ENCODE measurements around the gene IL13RA2.

The IL13RA2 gene

GRCh38 chrX:114999906-115000305 is 17.5 kb downstream of the IL13RA2 start:
- no peaks in the 10 kb centered on the region for H3K79me2 ChIP-seq (ENCODE audit: insufficient read depth, low read length)
- no peak overlapping the region for H3K9ac ChIP-seq (ENCODE audit: low read depth, low read length, poor library complexity, severe bottlenecking)
- H3K9me3 ChIP-seq (ENCODE audit: insufficient read depth, low read depth, low read length): no peaks in the 10 kb centered on the region
- H3K4me3 ChIP-seq (ENCODE audit: low read length, poor library complexity, severe bottlenecking): no peak overlapping the region
- H2AFZ ChIP-seq (ENCODE audit: low read length): no peak overlapping the region
- no peak overlapping the region for H3K4me2 ChIP-seq (ENCODE audit: low read depth, low read length, poor library complexity, severe bottlenecking)
- TF ChIP-seq CTCF (conservative IDR thresholded peaks at IDR 0.05; ENCODE audit: low read length): no peak
- TF ChIP-seq EZH2phosphoT487 (IDR thresholded peaks at IDR 0.05; ENCODE audit: borderline replicate concordance): no peak
- H3K36me3 ChIP-seq (ENCODE audit: insufficient read depth, low read length): no peaks in the 10 kb centered on the region
- no peaks in the 10 kb centered on the region for H3K4me1 ChIP-seq (ENCODE audit: insufficient read depth, low read length, poor library complexity, severe bottlenecking)
- H3K27me3 ChIP-seq (ENCODE audit: insufficient read depth, low read length, poor library complexity, severe bottlenecking): no peaks in the 10 kb centered on the region
- H3K9me2 ChIP-seq (replicated peaks; ENCODE audit: low read depth, low read length): no peaks in the 10 kb centered on the region
- no peaks in the 10 kb centered on the region for H3F3A ChIP-seq (ENCODE audit: low read depth)
- no peaks in the 10 kb centered on the region for H4K20me1 ChIP-seq (ENCODE audit: insufficient read depth, low read length, poor library complexity, severe bottlenecking)

GRCh38 chrX:114997779-114998178 is 19.6 kb downstream of the IL13RA2 start:
- H3K36me3 ChIP-seq (ENCODE audit: insufficient read depth, low read length): no peaks in the 10 kb centered on the region
- H4K20me1 ChIP-seq (ENCODE audit: insufficient read depth, low read length, poor library complexity, severe bottlenecking): no peaks in the 10 kb centered on the region
- TF ChIP-seq EZH2phosphoT487 (IDR thresholded peaks at IDR 0.05; ENCODE audit: borderline replicate concordance) (no peak), CTCF (conservative IDR thresholded peaks at IDR 0.05; ENCODE audit: low read length) (no peak)
- no peak overlapping the region for H3K9ac ChIP-seq (ENCODE audit: low read depth, low read length, poor library complexity, severe bottlenecking)
- H3K9me3 ChIP-seq (ENCODE audit: insufficient read depth, low read depth, low read length): no peaks in the 10 kb centered on the region
- no peaks in the 10 kb centered on the region for H3F3A ChIP-seq (ENCODE audit: low read depth)
- H3K4me1 ChIP-seq (ENCODE audit: insufficient read depth, low read length, poor library complexity, severe bottlenecking): no peaks in the 10 kb centered on the region
- no peak overlapping the region for H3K4me2 ChIP-seq (ENCODE audit: low read depth, low read length, poor library complexity, severe bottlenecking)
- H3K79me2 ChIP-seq (ENCODE audit: insufficient read depth, low read length): no peaks in the 10 kb centered on the region
- H3K4me3 ChIP-seq (ENCODE audit: low read length, poor library complexity, severe bottlenecking): no peak overlapping the region
- no peak overlapping the region for H2AFZ ChIP-seq (ENCODE audit: low read length)
- H3K27me3 ChIP-seq (ENCODE audit: insufficient read depth, low read length, poor library complexity, severe bottlenecking): no peaks in the 10 kb centered on the region
- no peaks in the 10 kb centered on the region for H3K9me2 ChIP-seq (replicated peaks; ENCODE audit: low read depth, low read length)

GRCh38 chrX:114985967-114986592 is 31.3 kb downstream of the IL13RA2 start:
- Histone ChIP-seq H3F3A (ENCODE audit: low read depth) (no peaks in the 10 kb centered on the region), H3K4me2 (ENCODE audit: low read depth, low read length, poor library complexity, severe bottlenecking) (no peak overlapping the region), H4K20me1 (ENCODE audit: insufficient read depth, low read length, poor library complexity, severe bottlenecking) (no peaks in the 10 kb centered on the region), H3K9me3 (ENCODE audit: insufficient read depth, low read depth, low read length) (no peaks in the 10 kb centered on the region), H3K9ac (ENCODE audit: low read depth, low read length, poor library complexity, severe bottlenecking) (no peak overlapping the region), H3K79me2 (ENCODE audit: insufficient read depth, low read length) (no peaks in the 10 kb centered on the region), H2AFZ (ENCODE audit: low read length) (no peak overlapping the region), H3K27me3 (ENCODE audit: insufficient read depth, low read length, poor library complexity, severe bottlenecking) (no peaks in the 10 kb centered on the region), H3K4me1 (ENCODE audit: insufficient read depth, low read length, poor library complexity, severe bottlenecking) (no peaks in the 10 kb centered on the region), H3K4me3 (ENCODE audit: low read length, poor library complexity, severe bottlenecking) (no peak overlapping the region), H3K9me2 (replicated peaks; ENCODE audit: low read depth, low read length) (no peaks in the 10 kb centered on the region), H3K36me3 (ENCODE audit: insufficient read depth, low read length) (no peaks in the 10 kb centered on the region)
- TF ChIP-seq CTCF (conservative IDR thresholded peaks at IDR 0.05; ENCODE audit: low read length): no peak
- TF ChIP-seq EZH2phosphoT487 (IDR thresholded peaks at IDR 0.05; ENCODE audit: borderline replicate concordance): no peak

All from Loucy (cell line).